ENCODE results near the gene AP4E1. TPM values are rescaled to one million over a fixed set of nuclear protein-coding genes. Genes with fewer than 3 reads are reported as not detected.

The AP4E1 gene
- polyA plus RNA-seq, 1 donor from 2014 or later = 8.6 TPM

GRCh38 chr15:50883903-50884302 lies 24.6 kb upstream of the AP4E1 start:
- H2AFZ ChIP-seq (ENCODE audit: low read depth, low read length) = no peak overlapping the region
- H3K27ac ChIP-seq (ENCODE audit: low read length) = no peak overlapping the region
- H3K36me3 ChIP-seq (ENCODE audit: insufficient read depth, low read length) = no peaks in the 10 kb centered on the region
- no peak for TF ChIP-seq REST (IDR thresholded peaks at IDR 0.05; ENCODE audit: borderline replicate concordance)
- no peak for TF ChIP-seq EP300 (conservative IDR thresholded peaks at IDR 0.05; ENCODE audit: poor library complexity, severe bottlenecking)
- no peak for TF ChIP-seq CTCF (IDR thresholded peaks at IDR 0.05; ENCODE audit: poor library complexity, severe bottlenecking)
- TF ChIP-seq POLR2AphosphoS5 (IDR thresholded peaks at IDR 0.05) = no peak
- no peak for TF ChIP-seq EZH2 (IDR thresholded peaks at IDR 0.05; ENCODE audit: borderline replicate concordance, insufficient read depth, low read length, poor library complexity, severe bottlenecking)
- TF ChIP-seq SMC3 (conservative IDR thresholded peaks at IDR 0.05; ENCODE audit: poor library complexity) = no peak
- TF ChIP-seq TAF1 (IDR thresholded peaks at IDR 0.05; ENCODE audit: low read depth) = no peak
- TF ChIP-seq RAD21 (conservative IDR thresholded peaks at IDR 0.05) = no peak
- no peak for TF ChIP-seq MXI1 (conservative IDR thresholded peaks at IDR 0.05; ENCODE audit: poor library complexity, severe bottlenecking)
- H3K9me3 ChIP-seq (ENCODE audit: low read length) = no peaks in the 10 kb centered on the region
- no peaks in the 10 kb centered on the region for H3K79me2 ChIP-seq (replicated peaks; ENCODE audit: insufficient read depth, low read length)
- no peaks in the 10 kb centered on the region for H3F3A ChIP-seq (ENCODE audit: insufficient read depth, low read length, poor library complexity, severe bottlenecking)
- no peak overlapping the region for H3K9ac ChIP-seq (ENCODE audit: low read length)
- H3K9me2 ChIP-seq (ENCODE audit: insufficient read depth, low read length) = no peaks in the 10 kb centered on the region
- no peaks in the 10 kb centered on the region for H3K27me3 ChIP-seq (ENCODE audit: insufficient read depth, low read depth, low read length)
- no peak overlapping the region for H3K4me2 ChIP-seq (ENCODE audit: low read length)
- H3K4me3 ChIP-seq (ENCODE audit: low read length) = no peak overlapping the region
- no peaks in the 10 kb centered on the region for H4K20me1 ChIP-seq (ENCODE audit: insufficient read depth)

DNA sequence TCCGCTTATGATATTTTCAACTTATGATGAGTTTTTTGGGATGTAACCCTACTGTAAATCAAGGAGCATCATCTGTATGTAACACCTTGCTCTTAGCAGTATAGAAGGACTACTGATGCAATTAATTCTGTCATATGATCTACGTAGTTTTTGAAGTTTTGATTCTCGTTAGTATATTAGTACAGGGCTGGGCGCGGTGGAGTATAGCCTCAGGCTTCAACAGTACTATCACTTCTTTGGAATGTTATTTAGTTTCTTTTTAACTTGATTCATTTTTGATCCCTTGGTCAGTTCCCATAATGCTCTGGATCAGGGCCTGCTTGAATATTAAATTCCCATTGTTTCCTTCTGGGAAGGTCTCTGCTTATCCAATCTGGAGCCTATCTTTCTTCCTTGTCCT lies 23.9 kb upstream of the AP4E1 start:
- H3K9me2 ChIP-seq (ENCODE audit: insufficient read depth, low read length) = no peaks in the 10 kb centered on the region
- no peaks in the 10 kb centered on the region for H3K79me2 ChIP-seq (replicated peaks; ENCODE audit: insufficient read depth, low read length)
- TF ChIP-seq POLR2AphosphoS5 (IDR thresholded peaks at IDR 0.05) (no peak), TAF1 (IDR thresholded peaks at IDR 0.05; ENCODE audit: low read depth) (no peak), EP300 (conservative IDR thresholded peaks at IDR 0.05; ENCODE audit: poor library complexity, severe bottlenecking) (no peak), EZH2 (IDR thresholded peaks at IDR 0.05; ENCODE audit: borderline replicate concordance, insufficient read depth, low read length, poor library complexity, severe bottlenecking) (no peak), REST (IDR thresholded peaks at IDR 0.05; ENCODE audit: borderline replicate concordance) (no peak), MXI1 (conservative IDR thresholded peaks at IDR 0.05; ENCODE audit: poor library complexity, severe bottlenecking) (no peak), RAD21 (conservative IDR thresholded peaks at IDR 0.05) (no peak), CTCF (IDR thresholded peaks at IDR 0.05; ENCODE audit: poor library complexity, severe bottlenecking) (no peak), SMC3 (conservative IDR thresholded peaks at IDR 0.05; ENCODE audit: poor library complexity) (no peak)
- H3K27me3 ChIP-seq (ENCODE audit: insufficient read depth, low read depth, low read length) = no peaks in the 10 kb centered on the region
- H3K4me2 ChIP-seq (ENCODE audit: low read length) = no peak overlapping the region
- no peak overlapping the region for H3K9ac ChIP-seq (ENCODE audit: low read length)
- H2AFZ ChIP-seq (ENCODE audit: low read depth, low read length) = no peak overlapping the region
- H3K27ac ChIP-seq (ENCODE audit: low read length) = no peak overlapping the region
- H3F3A ChIP-seq (ENCODE audit: insufficient read depth, low read length, poor library complexity, severe bottlenecking) = no peaks in the 10 kb centered on the region
- H3K4me3 ChIP-seq (ENCODE audit: low read length) = no peak overlapping the region
- no peaks in the 10 kb centered on the region for H3K9me3 ChIP-seq (ENCODE audit: low read length)
- H3K36me3 ChIP-seq (ENCODE audit: insufficient read depth, low read length) = no peaks in the 10 kb centered on the region
- H4K20me1 ChIP-seq (ENCODE audit: insufficient read depth) = no peaks in the 10 kb centered on the region
